H1 (cell line): ENCODE measurements around the gene LAPTM4A. TPM values are rescaled to one million over a fixed set of nuclear protein-coding genes. Genes with fewer than 3 reads are reported as not detected.

Experiments
- CTCF ChIA-PET: fragments of 300-600 bp; sonication (Branson Sonifier 250); formaldehyde crosslinking; loops from one replicate; lab custom pipeline; 2021; ENCODE audit not compliant: partially characterized antibody; lab: Charles Lee
- POLR2A ChIA-PET: fragments of 300-600 bp; sonication (Branson Sonifier 250); formaldehyde crosslinking; loops from one replicate; lab custom pipeline; 2021; ENCODE audit warnings: inconsistent platforms; ENCODE audit not compliant: partially characterized antibody; lab: Charles Lee
- DNase-seq, 2 experiments: peaks; one replicate each; pipeline versions ENCODE4 v3.0.0 to v3.0.0-alpha.2; 2010 to 2022; ENCODE audit warnings: low spot score in 2 of 2, low read depth in 1 of 2, mixed read lengths in 1 of 2
- FAIRE-seq: peaks from 2 replicates; lab custom pipeline; 2011; peaks lifted over from hg19 to GRCh38; lab: Jason Lieb, UNC
- H2AFZ ChIP-seq: 2 replicates; pipeline ENCODE4 v1.8.1; 2012; ENCODE audit warnings: low read length, inconsistent platforms
- H2AK5ac ChIP-seq: 2 replicates; pipeline ENCODE4 v1.6.1; 2013; ENCODE audit warnings: low read depth, low read length
- H2BK120ac ChIP-seq: replicated peaks from 2 replicates; pipeline ENCODE3; 2013; ENCODE audit warnings: low read depth, low read length, inconsistent platforms
- H2BK12ac ChIP-seq: 2 replicates; pipeline ENCODE4 v1.6.1; 2013; ENCODE audit warnings: low read depth, low read length
- H2BK15ac ChIP-seq: 2 replicates; pipeline ENCODE4 v1.6.1; 2013; ENCODE audit warnings: low read length
- H2BK20ac ChIP-seq: 2 replicates; pipeline ENCODE4 v1.6.1; 2013; ENCODE audit warnings: low read length
- H2BK5ac ChIP-seq: 2 replicates; pipeline ENCODE4 v1.6.1; 2013; ENCODE audit warnings: low read depth, low read length
- H3K14ac ChIP-seq: 2 replicates; pipeline ENCODE4 v1.6.1; 2013; ENCODE audit warnings: inconsistent platforms; ENCODE audit not compliant: insufficient read length
- H3K18ac ChIP-seq: 2 replicates; pipeline ENCODE4 v1.6.1; 2013; ENCODE audit warnings: low read length; ENCODE audit errors: extremely low read depth
- H3K23ac ChIP-seq: 2 replicates; pipeline ENCODE4 v1.6.1; 2013; ENCODE audit warnings: inconsistent platforms; ENCODE audit not compliant: insufficient read length
- H3K23me2 ChIP-seq: 2 replicates; pipeline ENCODE4 v1.6.1; 2013; ENCODE audit warnings: low read depth, low read length
- H3K27ac ChIP-seq: 2 replicates; pipeline ENCODE4 v1.6.1; 2011; ENCODE audit warnings: low read depth, low read length, inconsistent platforms
- H3K27me3 ChIP-seq, 4 experiments: replicated peaks in 1 of 4; 1 replicate in 1 of 4; 2 replicates in 3 of 4; pipeline versions ENCODE4 v1.6.1 to v1.8.1; 2011 to 2013; ENCODE audit warnings: low read length in 3 of 4, mild to moderate bottlenecking in 3 of 4, inconsistent platforms in 2 of 4, mixed read lengths in 2 of 4, moderate library complexity in 1 of 4; ENCODE audit not compliant: control insufficient read depth in 3 of 4, insufficient read depth in 3 of 4; ENCODE audit errors: extremely low read depth in 1 of 4
- H3K36me3 ChIP-seq, 4 experiments: 2 replicates each; pipeline versions ENCODE4 v1.6.1 to v1.8.1; 2011 to 2013; ENCODE audit warnings: mild to moderate bottlenecking in 4 of 4, low read length in 3 of 4, moderate library complexity in 2 of 4, control low read depth in 1 of 4, inconsistent platforms in 1 of 4; ENCODE audit not compliant: insufficient read depth in 4 of 4, control insufficient read depth in 2 of 4
- H3K4ac ChIP-seq: replicated peaks from 2 replicates; pipeline ENCODE3; 2013; ENCODE audit warnings: low read length, low read depth, mixed read lengths, inconsistent platforms; ENCODE audit not compliant: insufficient read length
- H3K4me1 ChIP-seq, 4 experiments: replicated peaks in 1 of 4; 1 replicate in 1 of 4; 2 replicates in 3 of 4; pipeline versions ENCODE4 v1.6.1 to v1.8.1; 2011 to 2013; ENCODE audit warnings: low read length in 3 of 4, inconsistent platforms in 2 of 4, mixed read lengths in 1 of 4; ENCODE audit not compliant: insufficient read depth in 4 of 4, control insufficient read depth in 3 of 4
- H3K4me2 ChIP-seq, 2 experiments: 2 replicates each; pipeline versions ENCODE4 v1.6.1 to v1.8.1; 2011 to 2013; ENCODE audit warnings: low read depth in 2 of 2, low read length in 2 of 2, control low read depth in 1 of 2, inconsistent platforms in 1 of 2, mild to moderate bottlenecking in 1 of 2; ENCODE audit not compliant: insufficient read depth in 1 of 2
- H3K4me3 ChIP-seq, 4 experiments: fragments of 200-600, 300-600 bp in 1 of 4; sonication (generic), shearing (Covaris generic), sonication (Bioruptor Twin) in 1 of 4; 2 replicates each; pipeline versions ENCODE4 v1.5.1 to v1.8.1; 2011 to 2016; ENCODE audit warnings: low read length in 4 of 4, low read depth in 3 of 4, control low read depth in 2 of 4, inconsistent platforms in 2 of 4, mild to moderate bottlenecking in 2 of 4, mixed read lengths in 1 of 4, moderate library complexity in 1 of 4; ENCODE audit not compliant: insufficient read depth in 2 of 4; ENCODE audit errors: extremely low read depth in 1 of 4
- H3K56ac ChIP-seq: replicated peaks from 2 replicates; pipeline ENCODE3; 2013; ENCODE audit warnings: low read depth, mild to moderate bottlenecking, mixed read lengths, low read length, inconsistent platforms; ENCODE audit not compliant: insufficient read length
- H3K79me1 ChIP-seq: 2 replicates; pipeline ENCODE4 v1.6.1; 2013; ENCODE audit warnings: low read depth, low read length, control low read depth
- H3K79me2 ChIP-seq, 2 experiments: 2 replicates each; pipeline versions ENCODE4 v1.6.1 to v1.8.1; 2012 to 2013; ENCODE audit warnings: low read length in 2 of 2, mild to moderate bottlenecking in 2 of 2, inconsistent platforms in 1 of 2; ENCODE audit not compliant: insufficient read depth in 2 of 2, control insufficient read depth in 1 of 2
- H3K9ac ChIP-seq, 4 experiments: replicated peaks in 1 of 4; 1 replicate in 1 of 4; 2 replicates in 3 of 4; pipeline versions ENCODE4 v1.6.1 to v1.8.1; 2011 to 2013; ENCODE audit warnings: low read depth in 3 of 4, low read length in 3 of 4, control low read depth in 2 of 4, mild to moderate bottlenecking in 2 of 4, moderate library complexity in 2 of 4, inconsistent platforms in 1 of 4; ENCODE audit errors: extremely low read depth in 1 of 4
- H3K9me3 ChIP-seq, 2 experiments: 2 replicates each; pipeline versions ENCODE4 v1.6.1 to v1.8.1; 2012 to 2013; ENCODE audit warnings: mild to moderate bottlenecking in 2 of 2, moderate library complexity in 2 of 2, control low read depth in 1 of 2, inconsistent platforms in 1 of 2, low read depth in 1 of 2, low read length in 1 of 2, mixed read lengths in 1 of 2; ENCODE audit not compliant: insufficient read depth in 2 of 2
- H4K20me1 ChIP-seq, 2 experiments: replicated peaks in 1 of 2; 2 replicates each; pipeline versions ENCODE3 to v1.8.1; 2011 to 2013; ENCODE audit warnings: inconsistent platforms in 2 of 2, low read length in 2 of 2, mild to moderate bottlenecking in 1 of 2; ENCODE audit not compliant: insufficient read depth in 2 of 2, control insufficient read depth in 1 of 2
- H4K5ac ChIP-seq: 2 replicates; pipeline ENCODE4 v1.6.1; 2013; ENCODE audit warnings: low read length, low read depth, mixed read lengths, inconsistent platforms; ENCODE audit not compliant: insufficient read length
- H4K8ac ChIP-seq: 2 replicates; pipeline ENCODE4 v1.8.0; 2013; ENCODE audit warnings: mild to moderate bottlenecking, moderate library complexity, low read length, inconsistent platforms; ENCODE audit not compliant: insufficient read depth; ENCODE audit errors: extremely low read depth
- H4K91ac ChIP-seq: replicated peaks from 2 replicates; pipeline ENCODE3; 2013; ENCODE audit warnings: low read length, mixed read lengths, inconsistent platforms; ENCODE audit not compliant: insufficient read length
- FOSL1 ChIP-seq: IDR thresholded peaks from 2 replicates; pipeline ENCODE4 v1.6.1; 2011; ENCODE audit warnings: mild to moderate bottlenecking, low read depth, low read length, moderate library complexity; ENCODE audit not compliant: insufficient read depth
- HDAC6 ChIP-seq: IDR thresholded peaks from one replicate; pipeline ENCODE4 v1.7.1; 2012; ENCODE audit warnings: low read depth, mild to moderate bottlenecking, inconsistent platforms, low read length, moderate library complexity
- MAFK ChIP-seq: IDR thresholded peaks from 2 replicates; pipeline ENCODE4 v1.6.1; 2012; ENCODE audit warnings: low read depth, mild to moderate bottlenecking, improper control_type of control experiment, low read length
- PHF8 ChIP-seq: fragments of 200-600 bp; sonication (generic); conservative IDR thresholded peaks from 2 replicates; pipeline ENCODE4 v1.7.1; 2012; ENCODE audit warnings: low read depth, mild to moderate bottlenecking, inconsistent platforms, low read length, moderate library complexity
- ZNF274 ChIP-seq: IDR thresholded peaks from 2 replicates; pipeline ENCODE4 v1.7.0; 2012; ENCODE audit warnings: low read length, borderline replicate concordance; ENCODE audit errors: extremely low read depth
- WGBS, 2 experiments: shearing (Covaris generic) in 1 of 2; methylation state at CpG; one replicate each; pipeline versions ENCODE4 v1.1.6 to v1.1.7; 2013 to 2015; ENCODE audit warnings: low lambda C conversion rate in 2 of 2, mixed read lengths in 2 of 2, inconsistent platforms in 1 of 2, low coverage in 1 of 2, missing lambda C conversion rate in 1 of 2; ENCODE audit not compliant: insufficient replicate concordance in 2 of 2, insufficient coverage in 1 of 2, insufficient read length in 1 of 2; ENCODE audit errors: extremely low coverage in 1 of 2, missing lambda C conversion rate in 1 of 2; 5-methylcytosine and 5-hydroxymethylcytosine counted together
- polyA plus RNA-seq, 7 experiments: library from polyadenylated mRNA; depleted of rRNA in 3 of 7; stranded (reverse) in 5 of 7; unstranded in 2 of 7; fragments of >200 nt in 5 of 7; fragments of 200-250 nt in 2 of 7; gene quantifications; 1 replicate in 5 of 7; 2 replicates in 1 of 7; 4 replicates in 1 of 7; pipeline versions ENCODE4 v1.2.1 to v1.2.3, GENCODE V29; 2011 to 2013; ENCODE audit warnings: missing spikeins in 2 of 7, mixed read lengths in 2 of 7
- total RNA-seq: library from RNA; stranded (reverse); fragmentation: NEBNext Ultra II Directional; extraction: Animal tissue kit (Norgen Biotek cat#: 25700); gene quantifications from 2 replicates; pipeline ENCODE4 v1.2.1, GENCODE V29; 2021
- TF ChIP-seq, protein P1 (sequence below): IDR thresholded peaks from 2 replicates; pipeline ENCODE4 v1.6.1; 2012; ENCODE audit warnings: inconsistent platforms
- TF ChIP-seq, protein P2 (sequence below): IDR thresholded peaks from 2 replicates; pipeline ENCODE4 v1.6.1; 2012; ENCODE audit warnings: low read length, inconsistent platforms

Gene LAPTM4A
- total and polyA plus RNA-seq, 2 of the 8 experiments (the other 6 are each of a cell fraction or from before 2014, with no cell fraction given): 193 to 419 TPM

DNA sequence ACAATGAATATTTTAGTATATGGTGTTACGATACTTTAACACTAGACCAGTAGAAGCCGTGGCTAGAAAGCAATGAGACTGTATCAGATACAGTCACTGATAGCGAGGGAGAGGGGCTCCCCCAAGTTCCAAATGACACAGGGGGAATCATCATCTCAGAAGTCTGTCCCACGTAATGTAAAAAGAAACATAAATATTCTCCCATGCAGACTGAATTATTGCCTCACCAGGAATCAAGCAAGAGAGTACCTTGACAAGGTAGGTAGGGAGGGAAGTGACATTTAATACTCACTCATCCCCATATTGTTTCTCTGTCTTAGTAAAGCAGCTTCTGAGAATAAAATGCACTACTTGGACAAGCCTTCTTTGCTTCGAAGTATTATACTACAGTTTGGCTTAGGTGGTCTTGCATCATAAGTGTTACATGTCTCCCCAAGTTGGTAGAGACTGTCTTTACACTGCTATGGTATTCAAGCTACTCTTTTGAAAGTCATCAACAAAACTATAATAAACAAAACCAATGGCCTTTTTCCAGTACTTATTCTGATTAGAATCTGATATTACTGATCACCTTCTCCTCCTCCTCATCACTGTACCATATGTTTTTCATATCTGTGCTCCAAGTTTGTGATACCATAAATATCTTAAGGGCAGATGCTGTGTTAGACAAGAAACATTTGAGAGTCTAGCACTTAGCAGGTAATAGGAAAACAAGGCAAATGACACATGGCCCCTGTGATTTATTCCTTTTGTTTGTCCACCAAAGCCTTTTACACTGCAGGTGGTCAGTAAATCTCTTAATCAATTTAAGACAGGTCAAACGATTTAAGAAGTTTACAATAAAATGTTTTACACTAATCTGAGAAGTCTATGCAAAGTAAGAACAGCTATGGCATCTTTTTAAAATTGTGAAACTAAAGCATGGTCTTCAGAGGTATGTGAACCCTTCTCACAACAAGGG is 2.7 kb downstream of the LAPTM4A start:
- Histone ChIP-seq H2AFZ (no peak overlapping the region), H3K9me3 (no peaks in the 10 kb centered on the region), H3K14ac (no peak overlapping the region), H3K27ac (no peak overlapping the region), H3K4ac (no peak overlapping the region), H4K5ac (no peak overlapping the region), H3K18ac (no peak overlapping the region), H3K9ac (peak overlapping the region in 1 of 4 experiments; percentile 33; a peak in 2 of 7 replicates), H4K8ac (no peak overlapping the region), H3K23me2 (peaks cover 10% of the 10 kb centered on the region), H4K20me1 (peaks cover 1 to 5% of the 10 kb centered on the region in 2 experiments), H3K27me3 (no peaks in the 10 kb centered on the region), H2BK15ac (no peak overlapping the region), H2AK5ac (no peak overlapping the region), H2BK12ac (no peak overlapping the region), H3K36me3 (no peaks in the 10 kb centered on the region; a peak in 1 of 8 replicates), H3K56ac (no peak overlapping the region), H3K79me1 (peaks cover 4% of the 10 kb centered on the region; the same call in 1 of the 2 replicates), H3K23ac (no peak overlapping the region), H3K4me2 (peak overlapping the region; percentile 91 to 99), H2BK20ac (no peak overlapping the region), H3K79me2 (peaks cover 22 to 69% of the 10 kb centered on the region in 2 experiments), H3K4me3 (peak overlapping the region in 3 of 4 experiments; percentile 85 to 88 (median 86); a peak in 5 of 8 replicates), H3K4me1 (peaks cover 0 to 5% (median 0%) of the 10 kb centered on the region in 4 experiments; a peak in 3 of 7 replicates), H2BK5ac (no peak overlapping the region), H4K91ac (no peak overlapping the region), H2BK120ac (no peak overlapping the region)
- FAIRE-seq (no peak), DNase-seq (no peak)
- CTCF ChIA-PET: interaction anchor here (1.1 to 7.5 kb wide), 7 partner anchors 14 to 177 kb away, joined by 3 to 57 read pairs (median 6); partner anchors contain the start of gene SDC1
- POLR2A ChIA-PET: interaction anchor here (0.9 to 1.4 kb wide), 2 partner anchors 26 to 58 kb away, joined by 3 read pairs; no protein-coding TSS in a partner anchor
- 80% methylated on average over 6 of the region's 6 CpGs; no CpG with 5 or more reads in 1 of the 2 experiments for WGBS, 2 experiments
- TF ChIP-seq, protein P1, sequence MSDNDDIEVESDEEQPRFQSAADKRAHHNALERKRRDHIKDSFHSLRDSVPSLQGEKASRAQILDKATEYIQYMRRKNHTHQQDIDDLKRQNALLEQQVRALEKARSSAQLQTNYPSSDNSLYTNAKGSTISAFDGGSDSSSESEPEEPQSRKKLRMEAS: no peak
- TF ChIP-seq FOSL1: no peak
- TF ChIP-seq ZNF274: no peak
- TF ChIP-seq, protein P2, sequence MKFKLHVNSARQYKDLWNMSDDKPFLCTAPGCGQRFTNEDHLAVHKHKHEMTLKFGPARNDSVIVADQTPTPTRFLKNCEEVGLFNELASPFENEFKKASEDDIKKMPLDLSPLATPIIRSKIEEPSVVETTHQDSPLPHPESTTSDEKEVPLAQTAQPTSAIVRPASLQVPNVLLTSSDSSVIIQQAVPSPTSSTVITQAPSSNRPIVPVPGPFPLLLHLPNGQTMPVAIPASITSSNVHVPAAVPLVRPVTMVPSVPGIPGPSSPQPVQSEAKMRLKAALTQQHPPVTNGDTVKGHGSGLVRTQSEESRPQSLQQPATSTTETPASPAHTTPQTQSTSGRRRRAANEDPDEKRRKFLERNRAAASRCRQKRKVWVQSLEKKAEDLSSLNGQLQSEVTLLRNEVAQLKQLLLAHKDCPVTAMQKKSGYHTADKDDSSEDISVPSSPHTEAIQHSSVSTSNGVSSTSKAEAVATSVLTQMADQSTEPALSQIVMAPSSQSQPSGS: no peak
- no peak for TF ChIP-seq HDAC6
- no peak for TF ChIP-seq PHF8
- TF ChIP-seq MAFK: no peak
